Measurements from ENCODE around the gene GNG7.

DNA sequence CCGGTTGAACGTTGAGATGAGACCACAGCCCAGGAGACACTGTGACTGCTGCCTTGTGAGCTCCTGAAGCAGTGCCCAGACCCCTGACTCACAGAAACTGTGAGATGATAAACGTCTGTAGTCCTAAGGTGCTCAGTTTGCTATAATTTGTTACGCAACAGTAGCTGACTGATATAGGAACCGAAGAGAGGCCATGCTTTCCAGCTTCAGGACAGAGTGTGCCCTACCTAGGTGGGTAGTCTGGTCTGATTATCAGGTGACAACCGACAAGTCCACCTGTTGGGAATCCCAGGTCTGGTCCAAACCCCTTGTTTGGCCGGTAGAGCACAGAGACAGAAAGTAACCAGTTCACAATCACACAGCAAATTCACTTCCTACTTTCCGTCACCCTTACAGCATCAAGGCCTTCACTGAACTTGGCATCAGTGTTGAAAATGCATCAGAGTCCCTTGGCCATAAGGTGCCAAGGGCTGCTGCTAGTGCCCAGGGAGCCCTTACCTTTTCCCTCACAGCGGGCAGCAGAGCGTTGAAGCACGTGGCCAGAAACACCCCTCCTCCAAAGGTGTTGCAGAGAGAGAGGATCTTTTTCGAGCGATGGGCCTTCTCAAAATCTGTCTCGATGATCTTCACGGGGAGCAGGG is 34.2 kb upstream of the GNG7 start:
- TF ChIP-seq EZH2phosphoT487 (IDR thresholded peaks at IDR 0.05; ENCODE audit: borderline replicate concordance), result no peak
- TF ChIP-seq, protein P1, sequence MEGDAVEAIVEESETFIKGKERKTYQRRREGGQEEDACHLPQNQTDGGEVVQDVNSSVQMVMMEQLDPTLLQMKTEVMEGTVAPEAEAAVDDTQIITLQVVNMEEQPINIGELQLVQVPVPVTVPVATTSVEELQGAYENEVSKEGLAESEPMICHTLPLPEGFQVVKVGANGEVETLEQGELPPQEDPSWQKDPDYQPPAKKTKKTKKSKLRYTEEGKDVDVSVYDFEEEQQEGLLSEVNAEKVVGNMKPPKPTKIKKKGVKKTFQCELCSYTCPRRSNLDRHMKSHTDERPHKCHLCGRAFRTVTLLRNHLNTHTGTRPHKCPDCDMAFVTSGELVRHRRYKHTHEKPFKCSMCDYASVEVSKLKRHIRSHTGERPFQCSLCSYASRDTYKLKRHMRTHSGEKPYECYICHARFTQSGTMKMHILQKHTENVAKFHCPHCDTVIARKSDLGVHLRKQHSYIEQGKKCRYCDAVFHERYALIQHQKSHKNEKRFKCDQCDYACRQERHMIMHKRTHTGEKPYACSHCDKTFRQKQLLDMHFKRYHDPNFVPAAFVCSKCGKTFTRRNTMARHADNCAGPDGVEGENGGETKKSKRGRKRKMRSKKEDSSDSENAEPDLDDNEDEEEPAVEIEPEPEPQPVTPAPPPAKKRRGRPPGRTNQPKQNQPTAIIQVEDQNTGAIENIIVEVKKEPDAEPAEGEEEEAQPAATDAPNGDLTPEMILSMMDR (conservative IDR thresholded peaks at IDR 0.05; ENCODE audit: low read length), result no peak
